AG09319 (cell line): ENCODE measurements around the gene CDKAL1.

Experiments
- DNase-seq: peaks from one replicate; pipeline ENCODE4 v3.0.0-alpha.2; 2010; ENCODE audit warnings: low read depth; ENCODE audit errors: extremely low read depth
- CTCF ChIP-seq: IDR thresholded peaks from 2 replicates; pipeline ENCODE4 v1.5.1; 2011; ENCODE audit warnings: low read depth, mild to moderate bottlenecking, inconsistent platforms, low read length, moderate library complexity

The CDKAL1 gene

GRCh38 chr6:21033575-21034026, 499.3 kb downstream of the CDKAL1 start:
- no peak for TF ChIP-seq CTCF

GRCh38 chr6:21034345-21034744, 500.1 kb downstream of the CDKAL1 start:
- no peak for DNase-seq
- no peak for TF ChIP-seq CTCF

More at GRCh38 chr6:21033575-21034026, 499.3 kb downstream of the CDKAL1 start:
- peak; percentile 69 for DNase-seq

GRCh38 chr6:21037453-21037852, 503.2 kb downstream of the CDKAL1 start:
- TF ChIP-seq CTCF: no peak
- no peak for DNase-seq

GRCh38 chr6:21039926-21040325, 505.7 kb downstream of the CDKAL1 start:
- no peak for TF ChIP-seq CTCF
- no peak for DNase-seq

- DNase-seq: no peak
- no peak for TF ChIP-seq CTCF
Measured at GRCh38 chr6:21045135-21045700, 511.0 kb downstream of the CDKAL1 start.

GRCh38 chr6:21046276-21046675, 512.0 kb downstream of the CDKAL1 start:
- no peak for DNase-seq
- no peak for TF ChIP-seq CTCF

GRCh38 chr6:21048047-21048446, 513.8 kb downstream of the CDKAL1 start:
- DNase-seq: no peak
- TF ChIP-seq CTCF: no peak
